SK-N-SH (cell line): ENCODE results near the gene IMPA2. TPM values are rescaled to one million over a fixed set of nuclear protein-coding genes. Genes with fewer than 3 reads are reported as not detected.

ENCODE experiments used
- CTCF ChIA-PET: fragments of 300-600, 350-600 bp; formaldehyde crosslinking; extraction: SDS; loops from one replicate; lab custom pipeline; 2021; lab: Yijun Ruan, JAX
- POLR2A ChIA-PET: fragments of 350-600 bp; sonication (Branson Sonifier 250); formaldehyde crosslinking; extraction: SDS; loops from one replicate; lab custom pipeline; 2020; ENCODE audit warnings: antibody characterized with exemption, inconsistent platforms; lab: Yijun Ruan, JAX
- DNase-seq: peaks from one replicate; pipeline ENCODE4 v3.0.0; 2012
- H2AFZ ChIP-seq: fragments of 200-600 bp; sonication (generic); 2 replicates; pipeline ENCODE4 v1.8.1; 2016; ENCODE audit warnings: antibody characterized with exemption, mild to moderate bottlenecking, low read depth
- H3F3A ChIP-seq: fragments of 200-600 bp; sonication (generic); replicated peaks from 2 replicates; pipeline ENCODE3; 2016; ENCODE audit warnings: antibody characterized with exemption, mild to moderate bottlenecking; ENCODE audit not compliant: insufficient read depth
- H3K27ac ChIP-seq, 2 experiments: fragments of 200-500 bp in 1 of 2; fragments of 200-600 bp in 1 of 2; sonication (Bioruptor generic) in 1 of 2; sonication (generic), shearing (Covaris generic) in 1 of 2; 2 replicates each; pipeline versions ENCODE4 v1.5.1 to v1.6.1; 2014 to 2016; ENCODE audit warnings: low read depth in 2 of 2, inconsistent platforms in 1 of 2, low read length in 1 of 2, mild to moderate bottlenecking in 1 of 2, mixed read lengths in 1 of 2
- H3K27me3 ChIP-seq: fragments of 200-600 bp; sonication (generic), shearing (Covaris generic); 2 replicates; pipeline ENCODE4 v1.6.1; 2016; ENCODE audit warnings: mixed run types; ENCODE audit not compliant: insufficient read depth
- H3K36me3 ChIP-seq, 2 experiments: fragments of 200-500 bp in 1 of 2; fragments of 200-600 bp in 1 of 2; sonication (Bioruptor generic) in 1 of 2; sonication (generic) in 1 of 2; replicated peaks in 1 of 2; 2 replicates each; pipeline versions ENCODE3 to v1.5.1; 2014 to 2016; ENCODE audit warnings: low read length in 1 of 2, mild to moderate bottlenecking in 1 of 2; ENCODE audit not compliant: insufficient read depth in 2 of 2, control insufficient read depth in 1 of 2
- H3K4me1 ChIP-seq, 2 experiments: fragments of 200-500 bp in 1 of 2; fragments of 200-600 bp in 1 of 2; sonication (Bioruptor generic) in 1 of 2; sonication (generic), shearing (Covaris generic) in 1 of 2; 2 replicates each; pipeline versions ENCODE4 v1.5.1 to v1.6.1; 2014 to 2016; ENCODE audit warnings: low read depth in 1 of 2, low read length in 1 of 2, mixed run types in 1 of 2; ENCODE audit not compliant: insufficient read depth in 2 of 2, control insufficient read depth in 1 of 2
- H3K4me2 ChIP-seq: fragments of 200-600 bp; sonication (generic), shearing (Covaris generic); 2 replicates; pipeline ENCODE4 v1.6.1; 2017; ENCODE audit warnings: mixed run types
- H3K4me3 ChIP-seq, 2 experiments: fragments of 200-500 bp in 1 of 2; fragments of 200-600 bp in 1 of 2; sonication (Bioruptor generic) in 1 of 2; sonication (generic), shearing (Covaris generic) in 1 of 2; 2 replicates each; pipeline versions ENCODE4 v1.5.1 to v1.8.1; 2014 to 2016; ENCODE audit warnings: low read depth in 2 of 2, inconsistent platforms in 1 of 2, low read length in 1 of 2, mild to moderate bottlenecking in 1 of 2, mixed read lengths in 1 of 2, moderate library complexity in 1 of 2
- H3K79me2 ChIP-seq: fragments of 200-600 bp; sonication (generic); 2 replicates; pipeline ENCODE4 v1.8.1; 2017; ENCODE audit warnings: mild to moderate bottlenecking; ENCODE audit not compliant: insufficient read depth
- H3K9ac ChIP-seq: fragments of 200-600 bp; sonication (generic); 2 replicates; pipeline ENCODE4 v1.6.1; 2017; ENCODE audit warnings: mixed run types
- H3K9me2 ChIP-seq: fragments of 200-600 bp; sonication (generic); 2 replicates; pipeline ENCODE4 v1.6.1; 2017; ENCODE audit warnings: mixed run types
- H3K9me3 ChIP-seq: fragments of 200-600 bp; sonication (generic); 2 replicates; pipeline ENCODE4 v1.6.1; 2017; ENCODE audit warnings: mixed run types, mild to moderate bottlenecking, moderate library complexity
- H4K20me1 ChIP-seq: fragments of 200-600 bp; sonication (generic); 2 replicates; pipeline ENCODE4 v1.6.1; 2017; ENCODE audit warnings: mild to moderate bottlenecking, mixed run types; ENCODE audit not compliant: insufficient read depth
- ELF1 ChIP-seq: IDR thresholded peaks from 2 replicates; pipeline ENCODE4 v1.4.0; 2012
- EZH2phosphoT487 ChIP-seq: fragments of 200-600 bp; sonication (generic); IDR thresholded peaks from 2 replicates; pipeline ENCODE4 v1.6.1; 2017; ENCODE audit warnings: low read depth, mixed run types, mild to moderate bottlenecking, antibody characterized with exemption, moderate library complexity, borderline replicate concordance
- GABPA ChIP-seq: IDR thresholded peaks from 2 replicates; pipeline ENCODE4 v1.4.0; 2012; ENCODE audit warnings: low read depth, mild to moderate bottlenecking
- MEF2A ChIP-seq: IDR thresholded peaks from 2 replicates; pipeline ENCODE4 v1.4.0; 2012; ENCODE audit warnings: low read depth, borderline replicate concordance
- NFIC ChIP-seq: IDR thresholded peaks from 2 replicates; pipeline ENCODE4 v1.4.0; 2012; ENCODE audit warnings: borderline replicate concordance
- RAD21 ChIP-seq: IDR thresholded peaks from 2 replicates; pipeline ENCODE4 v1.6.1; 2012; ENCODE audit warnings: mild to moderate bottlenecking, low read length
- RCOR1 ChIP-seq: fragments of 150-350 bp; IDR thresholded peaks from 2 replicates; pipeline ENCODE4 v1.6.1; 2017; ENCODE audit warnings: antibody characterized with exemption, low read length
- RXRA ChIP-seq: IDR thresholded peaks from 2 replicates; pipeline ENCODE4 v1.4.0; 2012; ENCODE audit warnings: low read depth, mild to moderate bottlenecking, borderline replicate concordance
- SIN3A ChIP-seq: IDR thresholded peaks from 2 replicates; pipeline ENCODE4 v1.6.1; 2012; ENCODE audit warnings: low read depth, mild to moderate bottlenecking, low read length, moderate library complexity, borderline replicate concordance
- SMC3 ChIP-seq: IDR thresholded peaks from 2 replicates; pipeline ENCODE4 v1.6.1; 2012; ENCODE audit warnings: low read depth, low read length, improper control_type of control experiment
- WGBS: methylation state at CpG from one replicate; pipeline ENCODE4 v1.1.6; 2017; ENCODE audit warnings: low lambda C conversion rate; 5-methylcytosine and 5-hydroxymethylcytosine counted together
- polyA plus RNA-seq, 3 experiments: library from polyadenylated mRNA; depleted of rRNA; stranded (reverse); fragments of >200 nt; gene quantifications; 2 replicates each; pipeline ENCODE4 v1.2.3, GENCODE V29; 2012
- TF ChIP-seq, protein P1 (sequence below): IDR thresholded peaks from 2 replicates; pipeline ENCODE4; 2012
- TF ChIP-seq, protein P2 (sequence below): IDR thresholded peaks from 2 replicates; pipeline ENCODE4 v1.4.0; 2012; ENCODE audit warnings: low read depth, borderline replicate concordance
- TF ChIP-seq, protein P3 (sequence below): IDR thresholded peaks from 2 replicates; pipeline ENCODE4 v1.4.0; 2012; ENCODE audit warnings: low read depth, borderline replicate concordance

The IMPA2 gene
- polyA plus RNA-seq, 1 of the 3 experiments (the other 2 are of a cell fraction): 0.18 TPM

DNA sequence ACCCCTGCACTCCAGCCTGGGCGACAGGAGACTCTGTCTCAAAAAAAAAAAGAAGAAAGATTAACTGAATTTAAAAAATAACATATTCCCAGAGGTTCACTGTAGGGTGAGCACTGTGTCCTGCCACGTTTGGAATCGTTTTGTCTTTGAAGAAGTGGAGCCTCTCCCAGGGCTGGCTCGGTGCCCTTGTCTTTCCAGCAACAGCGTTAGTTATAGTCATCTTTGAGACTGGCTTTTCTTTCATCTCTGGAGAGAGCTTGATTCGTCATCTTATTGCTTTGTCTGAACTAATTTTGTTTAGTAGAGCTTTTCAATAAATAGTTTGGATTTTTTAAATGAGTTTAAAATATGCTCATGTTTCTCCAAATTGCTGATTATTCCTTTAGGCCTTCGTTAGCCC lies 50.5 kb downstream of the IMPA2 start:
- no peak overlapping the region for H3K27ac ChIP-seq
- no peak overlapping the region for H2AFZ ChIP-seq
- H4K20me1 ChIP-seq: no peaks in the 10 kb centered on the region
- TF ChIP-seq GABPA: no peak
- TF ChIP-seq SIN3A: no peak
- TF ChIP-seq MEF2A: no peak
- TF ChIP-seq, protein P1, sequence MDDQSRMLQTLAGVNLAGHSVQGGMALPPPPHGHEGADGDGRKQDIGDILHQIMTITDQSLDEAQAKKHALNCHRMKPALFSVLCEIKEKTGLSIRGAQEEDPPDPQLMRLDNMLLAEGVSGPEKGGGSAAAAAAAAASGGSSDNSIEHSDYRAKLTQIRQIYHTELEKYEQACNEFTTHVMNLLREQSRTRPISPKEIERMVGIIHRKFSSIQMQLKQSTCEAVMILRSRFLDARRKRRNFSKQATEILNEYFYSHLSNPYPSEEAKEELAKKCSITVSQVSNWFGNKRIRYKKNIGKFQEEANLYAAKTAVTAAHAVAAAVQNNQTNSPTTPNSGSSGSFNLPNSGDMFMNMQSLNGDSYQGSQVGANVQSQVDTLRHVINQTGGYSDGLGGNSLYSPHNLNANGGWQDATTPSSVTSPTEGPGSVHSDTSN: no peak
- no peak for TF ChIP-seq ELF1
- TF ChIP-seq, protein P2, sequence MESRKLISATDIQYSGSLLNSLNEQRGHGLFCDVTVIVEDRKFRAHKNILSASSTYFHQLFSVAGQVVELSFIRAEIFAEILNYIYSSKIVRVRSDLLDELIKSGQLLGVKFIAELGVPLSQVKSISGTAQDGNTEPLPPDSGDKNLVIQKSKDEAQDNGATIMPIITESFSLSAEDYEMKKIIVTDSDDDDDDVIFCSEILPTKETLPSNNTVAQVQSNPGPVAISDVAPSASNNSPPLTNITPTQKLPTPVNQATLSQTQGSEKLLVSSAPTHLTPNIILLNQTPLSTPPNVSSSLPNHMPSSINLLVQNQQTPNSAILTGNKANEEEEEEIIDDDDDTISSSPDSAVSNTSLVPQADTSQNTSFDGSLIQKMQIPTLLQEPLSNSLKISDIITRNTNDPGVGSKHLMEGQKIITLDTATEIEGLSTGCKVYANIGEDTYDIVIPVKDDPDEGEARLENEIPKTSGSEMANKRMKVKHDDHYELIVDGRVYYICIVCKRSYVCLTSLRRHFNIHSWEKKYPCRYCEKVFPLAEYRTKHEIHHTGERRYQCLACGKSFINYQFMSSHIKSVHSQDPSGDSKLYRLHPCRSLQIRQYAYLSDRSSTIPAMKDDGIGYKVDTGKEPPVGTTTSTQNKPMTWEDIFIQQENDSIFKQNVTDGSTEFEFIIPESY: no peak
- TF ChIP-seq, all 33 proteins: peak for 0
- H3F3A ChIP-seq: no peaks in the 10 kb centered on the region
- ChIA-PET POLR2A (no interaction called here), CTCF (interaction anchor here (2.4 kb wide), 1 partner anchor 94 kb away, joined by 13 read pairs; no protein-coding TSS in a partner anchor)
- H3K9me3 ChIP-seq: no peaks in the 10 kb centered on the region
- DNase-seq: no peak
- no peak overlapping the region for H3K4me3 ChIP-seq
- H3K9ac ChIP-seq: no peak overlapping the region
- no peaks in the 10 kb centered on the region for H3K4me1 ChIP-seq
- H3K79me2 ChIP-seq: no peaks in the 10 kb centered on the region
- H3K36me3 ChIP-seq: no peaks in the 10 kb centered on the region
- H3K9me2 ChIP-seq: no peaks in the 10 kb centered on the region
- 16% methylated on average over 7 of the region's 7 CpGs for WGBS
- H3K4me2 ChIP-seq: no peak overlapping the region
- H3K27me3 ChIP-seq: peaks cover 82% of the 10 kb centered on the region

DNA sequence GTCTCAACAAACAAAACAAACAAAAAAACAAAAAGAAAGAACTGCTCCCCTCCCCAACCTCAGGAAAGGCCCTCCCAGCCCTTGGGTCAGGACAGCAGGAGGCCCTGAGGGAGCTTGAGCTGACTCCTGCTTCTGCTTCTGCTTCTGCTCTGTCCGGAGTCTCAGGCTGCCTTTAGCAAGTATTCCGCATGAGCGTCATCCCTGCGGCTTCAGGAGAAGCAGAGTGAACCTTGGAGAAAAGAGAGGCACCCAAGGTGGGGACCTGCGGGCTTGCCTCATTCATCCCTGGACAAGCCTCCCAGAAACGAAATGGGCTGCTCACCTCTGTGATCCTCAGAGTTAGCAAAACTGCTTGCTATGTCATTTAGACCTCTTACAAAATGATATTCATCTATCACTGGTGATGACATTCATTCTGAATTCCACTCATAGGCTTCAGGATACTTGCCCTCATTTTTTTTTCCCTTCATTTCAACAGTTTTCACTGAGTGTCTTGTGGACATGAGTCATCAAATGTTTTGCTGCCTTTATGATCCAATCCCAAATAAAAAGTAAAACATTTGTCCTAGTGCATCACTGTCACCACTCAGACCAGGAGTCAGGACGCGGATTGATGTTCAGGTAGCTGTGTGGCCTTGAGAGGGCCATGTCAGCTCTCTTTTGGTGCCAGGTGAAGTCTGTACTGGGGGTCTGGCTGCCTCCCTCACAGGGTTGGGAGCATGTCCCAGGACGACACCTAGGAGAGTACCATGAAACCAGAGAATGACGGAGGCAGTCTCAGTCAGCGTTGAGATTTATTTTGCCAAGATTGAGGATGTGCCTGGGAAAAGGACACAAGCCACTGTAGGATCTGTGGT lies 51.7 kb downstream of the IMPA2 start:
- TF ChIP-seq RXRA: no peak
- TF ChIP-seq NFIC: no peak
- TF ChIP-seq, protein P3, sequence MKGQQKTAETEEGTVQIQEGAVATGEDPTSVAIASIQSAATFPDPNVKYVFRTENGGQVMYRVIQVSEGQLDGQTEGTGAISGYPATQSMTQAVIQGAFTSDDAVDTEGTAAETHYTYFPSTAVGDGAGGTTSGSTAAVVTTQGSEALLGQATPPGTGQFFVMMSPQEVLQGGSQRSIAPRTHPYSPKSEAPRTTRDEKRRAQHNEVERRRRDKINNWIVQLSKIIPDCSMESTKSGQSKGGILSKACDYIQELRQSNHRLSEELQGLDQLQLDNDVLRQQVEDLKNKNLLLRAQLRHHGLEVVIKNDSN: no peak
- TF ChIP-seq GABPA: no peak
- no peak for TF ChIP-seq RAD21
- no peak for TF ChIP-seq RCOR1
- no peak for TF ChIP-seq SMC3
- TF ChIP-seq EZH2phosphoT487: no peak
- 25% methylated on average over 6 of the region's 11 CpGs for WGBS
- no peaks in the 10 kb centered on the region for H4K20me1 ChIP-seq
- peaks cover 89% of the 10 kb centered on the region for H3K27me3 ChIP-seq
- no peaks in the 10 kb centered on the region for H3K36me3 ChIP-seq
- no peaks in the 10 kb centered on the region for H3K9me3 ChIP-seq
- H3K27ac ChIP-seq: no peak overlapping the region
- DNase-seq: no peak
- H2AFZ ChIP-seq: no peak overlapping the region
- no peaks in the 10 kb centered on the region for H3F3A ChIP-seq
- ChIA-PET POLR2A (no interaction called here), CTCF (interaction anchor here (1.0 to 2.4 kb wide), 2 partner anchors 95 to 300 kb away, joined by 4 to 13 read pairs; no protein-coding TSS in a partner anchor)
- H3K4me3 ChIP-seq: no peak overlapping the region
- no peak overlapping the region for H3K9ac ChIP-seq
- H3K79me2 ChIP-seq: no peaks in the 10 kb centered on the region
- no peak overlapping the region for H3K4me2 ChIP-seq
- H3K4me1 ChIP-seq: no peaks in the 10 kb centered on the region
- no peaks in the 10 kb centered on the region for H3K9me2 ChIP-seq
